Neural crest cell (in vitro differentiated cells): ENCODE data around the gene GPD2. TPM values are rescaled to one million over a fixed set of nuclear protein-coding genes. Genes with fewer than 3 reads are reported as not detected.
"Not testable (repeated sequence)": the region's sequence is repeated elsewhere in the genome, so short reads cannot be mapped to it uniquely, and the experiment has no call there.

Source experiments
- DNase-seq: peaks from one replicate; pipeline ENCODE4 v3.0.0; 2021; ENCODE audit warnings: low read depth, mixed read lengths, low spot score
- H3K27ac Mint-ChIP-seq: one replicate; pipeline ENCODE4 v1.8.0; 2021; ENCODE audit warnings: mild to moderate bottlenecking, mixed read lengths; ENCODE audit not compliant: unreplicated experiment
- H3K27me3 Mint-ChIP-seq: 2 replicates; pipeline ENCODE4 v1.8.0; 2021; ENCODE audit warnings: low read depth, mild to moderate bottlenecking, mixed read lengths
- H3K36me3 Mint-ChIP-seq: 2 replicates; pipeline ENCODE4 v1.8.0; 2021; ENCODE audit warnings: low read depth, mild to moderate bottlenecking, mixed read lengths
- H3K4me1 Mint-ChIP-seq: 2 replicates; pipeline ENCODE4 v1.8.0; 2021; ENCODE audit warnings: mixed read lengths
- H3K4me3 Mint-ChIP-seq: one replicate; pipeline ENCODE4 v1.8.0; 2021; ENCODE audit warnings: mild to moderate bottlenecking, mixed read lengths
- H3K9me3 Mint-ChIP-seq: 2 replicates; pipeline ENCODE4 v1.8.0; 2021; ENCODE audit warnings: mixed read lengths
- total RNA-seq: library from RNA; stranded (reverse); gene quantifications from 2 replicates; pipeline ENCODE4 v1.2.1, GENCODE V29; 2021
- TF ChIP-seq, protein P1 (sequence below): fragments of 200-600 bp; sonication (generic); conservative IDR thresholded peaks from 2 replicates; pipeline ENCODE4 v1.5.0; 2021; ENCODE audit warnings: antibody characterized with exemption, mild to moderate bottlenecking

The GPD2 gene
- total RNA-seq, 1 donor from 2014 or later = 54.4 TPM

DNA sequence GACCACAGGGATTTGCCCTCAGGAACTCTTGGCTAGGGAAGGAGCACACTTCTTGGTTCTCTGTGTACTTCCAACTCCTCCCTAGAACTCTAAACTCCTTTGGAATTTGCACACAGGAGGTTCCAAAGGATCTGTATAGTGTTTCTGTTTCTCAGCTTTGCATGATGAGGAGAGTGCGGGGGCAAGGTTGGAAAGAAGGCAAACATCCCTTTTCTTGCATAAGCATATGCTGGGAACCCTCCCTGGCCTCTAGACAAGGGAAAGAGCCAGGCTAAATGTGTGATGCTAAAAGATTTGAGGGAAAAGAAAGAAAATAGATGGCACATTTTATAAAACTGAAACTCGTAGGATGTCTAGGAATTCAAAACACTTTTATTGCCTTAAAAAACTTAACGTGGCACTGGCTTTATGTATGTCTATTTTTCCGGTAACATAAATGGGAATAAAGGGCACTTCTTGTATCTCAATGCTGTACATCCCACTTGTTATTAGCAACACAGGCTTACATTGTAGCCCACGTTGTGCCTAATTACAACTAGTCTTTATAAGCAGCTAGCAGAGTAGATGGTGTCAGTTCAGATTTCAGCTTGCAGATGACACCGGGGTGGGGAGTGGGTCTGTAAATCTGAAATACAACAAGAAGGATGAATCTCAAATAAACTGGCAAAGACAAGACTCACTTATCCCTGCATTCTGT is 165.8 kb downstream of the GPD2 start:
- peak overlapping the region; percentile 39 for H3K4me3 Mint-ChIP-seq
- peaks cover 10% of the 10 kb centered on the region for H3K9me3 Mint-ChIP-seq
- no peaks in the 10 kb centered on the region for H3K27me3 Mint-ChIP-seq
- DNase-seq = no peak
- H3K36me3 Mint-ChIP-seq = peaks cover 3% of the 10 kb centered on the region
- peak overlapping the region; percentile 83 for H3K27ac Mint-ChIP-seq
- TF ChIP-seq, protein P1, sequence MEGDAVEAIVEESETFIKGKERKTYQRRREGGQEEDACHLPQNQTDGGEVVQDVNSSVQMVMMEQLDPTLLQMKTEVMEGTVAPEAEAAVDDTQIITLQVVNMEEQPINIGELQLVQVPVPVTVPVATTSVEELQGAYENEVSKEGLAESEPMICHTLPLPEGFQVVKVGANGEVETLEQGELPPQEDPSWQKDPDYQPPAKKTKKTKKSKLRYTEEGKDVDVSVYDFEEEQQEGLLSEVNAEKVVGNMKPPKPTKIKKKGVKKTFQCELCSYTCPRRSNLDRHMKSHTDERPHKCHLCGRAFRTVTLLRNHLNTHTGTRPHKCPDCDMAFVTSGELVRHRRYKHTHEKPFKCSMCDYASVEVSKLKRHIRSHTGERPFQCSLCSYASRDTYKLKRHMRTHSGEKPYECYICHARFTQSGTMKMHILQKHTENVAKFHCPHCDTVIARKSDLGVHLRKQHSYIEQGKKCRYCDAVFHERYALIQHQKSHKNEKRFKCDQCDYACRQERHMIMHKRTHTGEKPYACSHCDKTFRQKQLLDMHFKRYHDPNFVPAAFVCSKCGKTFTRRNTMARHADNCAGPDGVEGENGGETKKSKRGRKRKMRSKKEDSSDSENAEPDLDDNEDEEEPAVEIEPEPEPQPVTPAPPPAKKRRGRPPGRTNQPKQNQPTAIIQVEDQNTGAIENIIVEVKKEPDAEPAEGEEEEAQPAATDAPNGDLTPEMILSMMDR = no peak
- peaks cover 33% of the 10 kb centered on the region for H3K4me1 Mint-ChIP-seq

DNA sequence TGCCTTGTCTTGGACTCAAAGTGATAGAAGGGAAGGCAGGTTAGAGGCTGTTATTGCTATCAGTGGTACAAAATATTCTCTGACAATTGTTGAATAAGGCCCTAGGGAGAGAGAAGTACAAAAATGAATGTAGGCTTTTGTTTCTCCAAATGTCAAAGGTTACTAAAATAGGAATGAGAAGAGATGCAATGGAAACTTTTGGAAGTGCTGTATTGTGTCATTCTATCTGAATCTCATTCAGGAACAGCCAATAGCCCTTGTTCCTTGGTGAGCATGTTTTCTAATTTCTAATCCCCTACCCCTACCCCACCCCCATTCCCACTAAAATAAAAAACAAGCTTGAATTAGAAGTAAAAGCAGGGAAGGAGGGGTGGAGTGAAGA is 166.4 kb downstream of the GPD2 start:
- DNase-seq = no peak
- H3K9me3 Mint-ChIP-seq = peaks cover 10% of the 10 kb centered on the region
- H3K4me3 Mint-ChIP-seq = peak overlapping the region; percentile 39
- peaks cover 3% of the 10 kb centered on the region for H3K36me3 Mint-ChIP-seq
- peak overlapping the region; percentile 3 for H3K27ac Mint-ChIP-seq
- H3K4me1 Mint-ChIP-seq = peaks cover 33% of the 10 kb centered on the region
- TF ChIP-seq, protein P1 = no peak
- H3K27me3 Mint-ChIP-seq = no peaks in the 10 kb centered on the region

DNA sequence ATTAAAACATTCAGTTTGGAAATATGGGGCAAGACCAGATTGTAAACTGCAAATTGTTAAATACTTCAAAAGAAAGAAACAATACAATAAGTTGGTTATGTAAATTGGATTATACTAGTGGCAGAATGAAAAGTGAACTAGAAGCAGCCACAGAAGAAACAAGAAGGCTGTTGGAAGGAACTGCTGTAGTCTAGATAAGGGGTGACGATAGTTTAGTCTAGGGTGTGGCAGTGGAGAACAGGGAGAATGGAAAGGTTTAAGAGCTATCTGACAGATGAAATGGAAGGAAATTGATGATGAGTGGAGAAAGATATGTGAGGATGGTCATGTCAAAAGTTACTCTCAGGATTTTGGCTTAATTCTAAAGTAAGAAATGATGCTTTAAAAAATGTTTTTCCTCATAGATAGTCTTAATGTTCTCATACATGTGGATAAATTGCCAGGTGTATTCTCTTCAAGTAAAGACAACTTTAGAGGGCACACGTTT is 179.7 kb downstream of the GPD2 start:
- Mint-ChIP-seq H3K27ac (no peak overlapping the region), H3K36me3 (no peaks in the 10 kb centered on the region), H3K4me1 (peaks cover 10% of the 10 kb centered on the region), H3K4me3 (no peak overlapping the region), H3K9me3 (no peaks in the 10 kb centered on the region), H3K27me3 (no peaks in the 10 kb centered on the region)
- DNase-seq = no peak
- TF ChIP-seq, protein P1 = no peak

DNA sequence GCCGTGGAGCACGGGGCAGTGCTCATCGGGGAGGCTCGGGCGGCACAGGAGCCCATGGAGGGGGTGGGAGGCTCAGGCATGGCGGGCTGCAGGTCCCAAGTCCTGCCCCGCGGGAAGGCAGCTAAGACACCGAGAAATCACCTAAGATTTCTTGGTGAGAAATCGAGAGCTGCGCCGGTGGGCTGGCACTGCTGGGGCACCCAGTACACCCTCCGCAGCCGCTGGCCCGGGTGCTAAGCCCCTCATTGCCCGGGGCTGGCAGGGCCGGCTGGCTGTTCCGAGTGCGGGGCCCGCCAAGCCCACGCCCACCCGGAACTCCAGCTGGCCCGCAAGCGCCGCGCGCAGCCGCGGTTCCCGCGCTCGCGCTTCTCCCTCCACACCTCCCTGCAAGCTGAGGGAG is 181.9 kb downstream of the GPD2 start:
- H3K9me3 Mint-ChIP-seq, H3K27ac Mint-ChIP-seq, H3K4me3 Mint-ChIP-seq, H3K36me3 Mint-ChIP-seq, H3K27me3 Mint-ChIP-seq, DNase-seq: not testable (repeated sequence)
- H3K4me1 Mint-ChIP-seq = peaks cover 10% of the 10 kb centered on the region

DNA sequence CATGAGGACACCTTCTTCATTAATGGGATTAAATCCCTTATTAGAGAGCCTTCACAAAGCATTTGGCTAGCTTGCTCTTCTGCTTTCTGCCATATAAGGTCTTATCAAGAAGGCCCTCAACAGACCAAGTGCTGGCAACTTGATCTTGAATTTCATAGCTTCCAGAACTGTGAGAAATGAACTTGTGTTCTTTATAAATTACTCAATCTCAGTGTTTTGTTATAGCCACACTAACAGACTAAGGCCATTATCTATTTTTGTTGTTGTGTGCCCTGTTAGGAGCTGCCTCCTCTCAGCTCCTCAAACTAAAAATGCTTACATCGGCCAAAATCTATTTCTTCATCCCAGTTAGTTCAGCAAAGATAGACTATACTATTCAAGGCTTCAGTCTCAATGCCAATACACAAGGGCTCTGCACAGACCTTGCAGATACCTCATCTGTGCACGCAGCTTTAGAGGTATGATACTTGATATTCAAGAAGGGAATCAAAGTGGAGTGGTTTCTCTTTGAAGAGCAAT is 182.9 kb downstream of the GPD2 start:
- Mint-ChIP-seq H3K4me1 (peaks cover 10% of the 10 kb centered on the region), H3K27ac (no peak overlapping the region), H3K27me3 (no peaks in the 10 kb centered on the region), H3K36me3 (no peaks in the 10 kb centered on the region), H3K4me3 (no peak overlapping the region), H3K9me3 (no peaks in the 10 kb centered on the region)
- TF ChIP-seq, protein P1 = no peak
- no peak for DNase-seq

DNA sequence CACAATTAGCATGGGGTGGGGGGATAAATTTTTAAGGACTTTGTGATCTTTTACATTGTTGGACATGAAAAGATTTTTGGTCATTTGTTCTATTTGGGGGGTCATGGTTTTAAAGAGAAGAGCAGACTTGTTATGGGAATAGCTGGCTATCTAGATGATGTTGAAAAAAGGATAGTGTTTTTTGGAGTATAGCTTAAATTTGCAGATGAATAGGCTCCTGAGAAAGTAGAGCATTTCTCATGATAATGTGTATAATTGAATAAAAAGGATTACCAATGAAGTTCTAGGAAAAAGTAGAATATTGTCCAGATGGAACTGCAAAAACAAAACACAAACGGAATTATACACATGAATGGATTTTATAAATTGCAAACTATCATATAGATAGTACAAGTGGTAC is 186.3 kb downstream of the GPD2 start:
- Mint-ChIP-seq H3K9me3 (peaks cover 4% of the 10 kb centered on the region), H3K36me3 (no peaks in the 10 kb centered on the region), H3K4me1 (peaks cover 14% of the 10 kb centered on the region), H3K27ac (no peak overlapping the region), H3K27me3 (no peaks in the 10 kb centered on the region), H3K4me3 (no peak overlapping the region)
- TF ChIP-seq, protein P1 = no peak
- no peak for DNase-seq
